ENCODE results near the gene CYP2W1. TPM values are rescaled to one million over a fixed set of nuclear protein-coding genes. Genes with fewer than 3 reads are reported as not detected.

Gene CYP2W1
- total and polyA plus RNA-seq, 10 of the 15 experiments (the other 5 are each of a cell fraction or from before 2014, with no cell fraction given) = not detected

GRCh38 chr7:1024331-1024841 lies 41.4 kb downstream of the CYP2W1 start:
- Histone ChIP-seq H3K4me3 (peak overlapping the region; percentile 99), H4K20me1 (ENCODE audit: control insufficient read depth, insufficient read depth) (no peaks in the 10 kb centered on the region), H3K27ac (ENCODE audit: control insufficient read depth, insufficient read depth) (peak overlapping the region; percentile 95), H3K4me1 (ENCODE audit: control insufficient read depth, insufficient read depth, low read length) (peaks cover 40% of the 10 kb centered on the region), H3K9ac (ENCODE audit: control insufficient read depth, insufficient read depth, low read length) (peak overlapping the region; percentile 79), H3K36me3 (ENCODE audit: control insufficient read depth in 2 of 2, insufficient read depth in 2 of 2, low read length in 1 of 2) (peaks cover 7 to 11% of the 10 kb centered on the region in 2 experiments; a peak in 3 of 4 replicates), H3K27me3 (replicated peaks in 1 of 2; ENCODE audit: control insufficient read depth in 2 of 2, insufficient read depth in 2 of 2, low read length in 1 of 2) (no peaks in the 10 kb centered on the region), H3K9me3 (replicated peaks; ENCODE audit: control insufficient read depth, insufficient read depth, low read length) (peaks cover 11% of the 10 kb centered on the region; the same call in 2 of the 3 replicates), H3K4me2 (ENCODE audit: control insufficient read depth, insufficient read depth) (peak overlapping the region; percentile 96), H3K79me2 (ENCODE audit: control insufficient read depth, insufficient read depth, low read length) (peaks cover 89% of the 10 kb centered on the region), H2AFZ (ENCODE audit: control insufficient read depth, low read depth, low read length) (no peak overlapping the region)
- ChIA-PET RAD21 (ENCODE audit: unreplicated experiment) (interaction anchor here (1.4 to 6.6 kb wide), 7 partner anchors 19 to 101 kb away, joined by 4 to 59 read pairs (median 11); partner anchors contain the start of gene GPR146), CTCF (interaction anchor here (0.9 to 6.7 kb wide), 8 partner anchors 21 to 80 kb away, joined by 3 to 85 read pairs (median 6); partner anchors contain the start of genes GPER1 and GPR146), POLR2A (interaction anchor here (0.8 to 5.3 kb wide), 11 partner anchors 20 to 147 kb away, joined by 3 to 40 read pairs (median 4); partner anchors contain the start of gene GPR146), SMC1A (ENCODE audit: uncharacterized antibody, unreplicated experiment) (interaction anchor here (0.8 to 9.0 kb wide), 8 partner anchors 19 to 151 kb away, joined by 3 to 71 read pairs (median 6); no protein-coding TSS in a partner anchor)
- under 1% methylated on average over 15 of the region's 15 CpGs for WGBS (ENCODE audit: insufficient coverage, insufficient replicate concordance, low lambda C conversion rate, missing lambda C conversion rate)
- BruUV-seq (replicated peaks) = no TSS peak
- FAIRE-seq = peak; percentile 91
- ATAC-seq = peak; percentile 70
- in situ Hi-C loops (cut with MboI) = no loop called here
- peak; percentile 93 for DNase-seq (ENCODE audit: low read depth, low spot score)
- intact Hi-C loops (cut with micrococcal nuclease; ENCODE audit: unreplicated experiment) = loop anchor here (1.0 kb wide), 2 partner anchors 31 to 38 kb away; no protein-coding TSS in a partner anchor
- TF ChIP-seq RUNX3 (IDR thresholded peaks at IDR 0.05; ENCODE audit: low read length) = peak; percentile 83
- no peak for TF ChIP-seq KAT2A (conservative IDR thresholded peaks at IDR 0.05; ENCODE audit: control insufficient read depth, low read depth, low read length)
- peak; percentile 100 for TF ChIP-seq MEF2B (IDR thresholded peaks at IDR 0.05; ENCODE audit: partially characterized antibody, poor library complexity, severe bottlenecking)
- peak; percentile 95 for TF ChIP-seq RCOR1 (conservative IDR thresholded peaks at IDR 0.05; ENCODE audit: low read depth, low read length)
- peak; percentile 43; the same call in 1 of the 2 replicates for TF ChIP-seq RAD51 (IDR thresholded peaks at IDR 0.05)
- peak; percentile 55; the same call in 1 of the 2 replicates for TF ChIP-seq SREBF1 (IDR thresholded peaks at IDR 0.05; ENCODE audit: low read length)
- TF ChIP-seq BACH1 (IDR thresholded peaks at IDR 0.05; ENCODE audit: borderline replicate concordance) = no peak; the same call in 1 of the 2 replicates
- peak; percentile 99 for TF ChIP-seq CUX1 (IDR thresholded peaks at IDR 0.05; ENCODE audit: insufficient replicate concordance, low read depth, low read length)
- TF ChIP-seq RFX5 (IDR thresholded peaks at IDR 0.05; ENCODE audit: low read depth, low read length) = 0 out of 2 replicates have a peak, but pooled peaks have one; percentile 21
- TF ChIP-seq USF1 (IDR thresholded peaks at IDR 0.05; ENCODE audit: borderline replicate concordance, extremely low read length, insufficient read depth, low read depth, low read length) = no peak
- peak; percentile 62; the same call in 1 of the 2 replicates for TF ChIP-seq MYB (IDR thresholded peaks at IDR 0.05; ENCODE audit: borderline replicate concordance, low read depth, low read length)
- TF ChIP-seq NR2F1 (conservative IDR thresholded peaks at IDR 0.05) = peak; percentile 61
- TF ChIP-seq E2F4 (IDR thresholded peaks at IDR 0.05; ENCODE audit: low read depth, low read length) = no peak
